ENCODE measurements around the gene ABHD16A.

GRCh38 chr6:31683591-31683990 is 19.5 kb downstream of the ABHD16A start:
- TF ChIP-seq CTCF (conservative IDR thresholded peaks at IDR 0.05; ENCODE audit: low read length), result no peak
- no peak for TF ChIP-seq EZH2phosphoT487 (IDR thresholded peaks at IDR 0.05; ENCODE audit: borderline replicate concordance)
